WI38 (cell line): ENCODE measurements around the gene UGT1A7.
"Not testable (repeated sequence)": the region's sequence is repeated elsewhere in the genome, so short reads cannot be mapped to it uniquely, and the experiment has no call there.

Experiments
- H3K4me3 ChIP-seq: 2 replicates; pipeline ENCODE4 v1.5.1; 2011; ENCODE audit warnings: low read depth, mild to moderate bottlenecking, control low read depth, low read length
- TF ChIP-seq, protein P1 (sequence below): IDR thresholded peaks from 2 replicates; pipeline ENCODE4 v1.5.1; 2012; ENCODE audit warnings: low read depth, mild to moderate bottlenecking, control low read depth, low read length

Gene UGT1A7

DNA sequence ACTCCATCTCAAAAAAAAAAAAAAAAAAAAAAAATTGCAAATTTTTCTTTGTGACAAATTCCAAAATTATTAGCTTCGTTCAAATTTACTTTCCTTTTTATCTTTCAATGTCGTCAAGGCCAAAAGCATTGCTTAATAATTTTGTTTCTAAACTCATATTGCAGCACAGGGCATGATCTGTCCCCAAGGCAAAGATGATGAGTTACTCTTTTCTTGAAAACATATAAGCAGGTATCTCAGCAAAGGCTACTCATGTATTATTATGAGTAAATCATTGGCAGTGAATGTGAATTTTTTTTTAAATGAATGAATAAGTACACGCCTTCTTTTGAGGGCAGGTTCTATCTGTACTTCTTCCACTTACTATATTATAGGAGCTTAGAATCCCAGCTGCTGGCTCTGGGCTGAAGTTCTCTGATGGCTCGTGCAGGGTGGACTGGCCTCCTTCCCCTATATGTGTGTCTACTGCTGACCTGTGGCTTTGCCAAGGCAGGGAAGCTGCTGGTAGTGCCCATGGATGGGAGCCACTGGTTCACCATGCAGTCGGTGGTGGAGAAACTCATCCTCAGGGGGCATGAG lies at the start of gene UGT1A7:
TSS of gene UGT1A7 (plus strand) at position 381 of the 579 bp plus-strand sequence. CDS start at position 418, 37 bp downstream.
- TF ChIP-seq, protein P1, sequence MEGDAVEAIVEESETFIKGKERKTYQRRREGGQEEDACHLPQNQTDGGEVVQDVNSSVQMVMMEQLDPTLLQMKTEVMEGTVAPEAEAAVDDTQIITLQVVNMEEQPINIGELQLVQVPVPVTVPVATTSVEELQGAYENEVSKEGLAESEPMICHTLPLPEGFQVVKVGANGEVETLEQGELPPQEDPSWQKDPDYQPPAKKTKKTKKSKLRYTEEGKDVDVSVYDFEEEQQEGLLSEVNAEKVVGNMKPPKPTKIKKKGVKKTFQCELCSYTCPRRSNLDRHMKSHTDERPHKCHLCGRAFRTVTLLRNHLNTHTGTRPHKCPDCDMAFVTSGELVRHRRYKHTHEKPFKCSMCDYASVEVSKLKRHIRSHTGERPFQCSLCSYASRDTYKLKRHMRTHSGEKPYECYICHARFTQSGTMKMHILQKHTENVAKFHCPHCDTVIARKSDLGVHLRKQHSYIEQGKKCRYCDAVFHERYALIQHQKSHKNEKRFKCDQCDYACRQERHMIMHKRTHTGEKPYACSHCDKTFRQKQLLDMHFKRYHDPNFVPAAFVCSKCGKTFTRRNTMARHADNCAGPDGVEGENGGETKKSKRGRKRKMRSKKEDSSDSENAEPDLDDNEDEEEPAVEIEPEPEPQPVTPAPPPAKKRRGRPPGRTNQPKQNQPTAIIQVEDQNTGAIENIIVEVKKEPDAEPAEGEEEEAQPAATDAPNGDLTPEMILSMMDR = no peak
- H3K4me3 ChIP-seq = no peak within 1 kb of the TSS

DNA sequence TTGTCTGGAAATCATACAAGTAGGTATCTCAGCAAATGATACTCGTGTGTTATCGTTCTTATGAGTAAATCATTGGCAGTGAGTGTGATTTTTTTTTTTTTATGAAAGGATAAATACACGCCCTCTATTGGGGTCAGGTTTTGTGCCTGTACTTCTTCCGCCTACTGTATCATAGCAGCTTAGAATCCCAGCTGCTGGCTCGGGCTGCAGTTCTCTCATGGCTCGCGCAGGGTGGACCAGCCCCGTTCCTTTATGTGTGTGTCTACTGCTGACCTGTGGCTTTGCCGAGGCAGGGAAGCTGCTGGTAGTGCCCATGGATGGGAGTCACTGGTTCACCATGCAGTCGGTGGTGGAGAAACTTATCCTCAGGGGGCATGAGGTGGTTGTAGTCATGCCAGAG lies 45.4 kb upstream of the UGT1A7 start, which contains the start of gene UGT1A10:
TSS of gene UGT1A10 (plus strand) at position 143 of the 400 bp plus-strand sequence. CDS start at position 218, 75 bp downstream.
- H3K4me3 ChIP-seq = not testable (repeated sequence)

DNA sequence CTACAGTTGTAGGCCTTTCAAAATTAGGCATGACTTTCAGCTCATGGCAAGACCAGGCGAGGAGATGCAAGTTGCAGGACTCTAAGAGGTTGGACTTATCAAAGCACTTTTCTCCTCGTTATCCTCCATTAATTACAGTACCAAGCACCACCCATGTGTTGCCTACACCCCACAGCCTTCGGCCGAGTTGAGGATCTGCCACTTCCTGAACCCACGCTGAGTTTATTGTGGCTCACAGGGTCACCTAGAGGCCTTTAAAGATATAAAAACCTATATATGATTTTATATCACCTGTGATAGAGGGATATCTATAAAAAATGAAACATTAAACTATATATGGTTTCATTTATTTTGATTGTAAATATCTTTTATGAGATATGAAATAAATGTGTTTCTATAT lies 42.9 kb upstream of the UGT1A7 start:
- no peak overlapping the region for H3K4me3 ChIP-seq
- TF ChIP-seq, protein P1 = no peak

DNA sequence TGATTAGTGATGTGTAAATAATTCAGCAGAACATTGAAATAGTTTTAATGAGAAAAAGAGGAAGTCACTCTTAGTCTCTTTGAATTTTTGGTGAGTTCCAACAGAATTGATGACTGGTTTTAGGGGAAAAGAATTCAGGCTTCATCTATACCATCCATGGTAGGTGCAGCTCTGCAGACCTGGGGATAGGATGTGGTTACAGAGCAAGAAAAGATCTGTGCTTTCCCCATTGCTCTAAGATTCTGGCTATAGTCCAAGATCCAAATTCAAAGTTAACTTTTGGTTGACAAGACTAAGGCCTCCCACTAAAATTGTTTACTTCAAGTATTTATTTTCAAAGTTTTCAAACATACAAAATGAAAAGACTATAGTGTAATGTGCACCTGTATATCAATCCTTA lies 41.8 kb upstream of the UGT1A7 start:
- TF ChIP-seq, protein P1 = no peak
- no peak overlapping the region for H3K4me3 ChIP-seq

DNA sequence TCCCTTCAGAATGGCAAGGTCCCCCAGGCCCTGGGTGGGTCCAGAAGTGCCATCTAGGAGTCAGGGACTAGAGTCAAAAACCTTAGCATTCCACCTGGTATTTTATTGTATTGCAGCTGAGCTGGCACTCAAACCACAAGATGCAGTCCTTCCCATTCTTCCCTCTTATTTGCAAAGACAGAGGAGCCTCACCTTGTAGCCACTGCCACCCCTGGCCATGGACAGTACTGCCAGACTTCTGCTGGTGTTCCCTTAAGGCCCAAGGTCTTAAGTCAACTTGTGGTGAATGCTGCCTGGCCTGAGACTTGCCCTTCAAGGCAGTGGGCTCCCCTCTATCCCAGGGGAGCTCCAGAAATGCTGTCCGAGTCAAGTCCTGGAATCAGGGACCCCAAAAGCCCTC lies 38.6 kb upstream of the UGT1A7 start:
- H3K4me3 ChIP-seq = no peak overlapping the region
- TF ChIP-seq, protein P1 = no peak

DNA sequence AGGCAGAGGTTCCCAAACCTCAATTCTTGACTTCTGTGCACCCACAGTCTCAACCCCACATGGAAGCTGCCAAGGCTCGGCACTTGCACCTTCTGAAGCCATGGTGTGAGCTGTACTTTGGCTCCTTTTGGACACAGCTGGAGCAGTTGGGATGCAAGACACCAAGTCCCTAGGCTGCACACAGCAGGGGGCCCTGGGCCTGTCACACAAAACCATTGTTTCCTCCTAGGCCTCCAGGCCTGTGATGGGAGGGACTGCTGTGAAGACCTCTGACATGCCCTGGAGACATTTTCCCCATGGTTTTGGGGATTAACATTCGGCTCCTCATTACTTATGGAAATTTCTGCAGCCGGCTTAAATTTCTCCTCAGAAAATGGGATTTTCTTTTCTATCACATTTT lies 35.7 kb upstream of the UGT1A7 start:
- H3K4me3 ChIP-seq = not testable (repeated sequence)

DNA sequence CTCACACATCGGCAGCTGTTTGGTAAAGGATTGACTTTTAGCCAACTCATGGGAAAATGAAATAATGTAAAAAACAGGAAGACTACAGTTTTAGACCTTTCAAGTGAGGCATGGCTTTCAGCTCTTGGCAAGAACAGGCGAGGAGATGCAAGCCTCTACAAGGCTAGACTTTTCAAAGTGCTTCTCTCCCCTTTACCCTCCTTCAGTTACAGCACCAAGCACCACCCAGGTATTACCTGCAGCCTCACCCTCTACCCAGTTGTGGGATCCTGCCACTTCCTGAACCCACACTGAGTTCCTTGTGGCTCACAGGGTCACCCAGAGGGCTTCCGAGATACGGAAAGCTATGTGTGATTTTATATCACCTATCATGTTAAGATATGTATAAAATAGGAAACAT lies 30.7 kb upstream of the UGT1A7 start:
- TF ChIP-seq, protein P1 = no peak
- no peak overlapping the region for H3K4me3 ChIP-seq

DNA sequence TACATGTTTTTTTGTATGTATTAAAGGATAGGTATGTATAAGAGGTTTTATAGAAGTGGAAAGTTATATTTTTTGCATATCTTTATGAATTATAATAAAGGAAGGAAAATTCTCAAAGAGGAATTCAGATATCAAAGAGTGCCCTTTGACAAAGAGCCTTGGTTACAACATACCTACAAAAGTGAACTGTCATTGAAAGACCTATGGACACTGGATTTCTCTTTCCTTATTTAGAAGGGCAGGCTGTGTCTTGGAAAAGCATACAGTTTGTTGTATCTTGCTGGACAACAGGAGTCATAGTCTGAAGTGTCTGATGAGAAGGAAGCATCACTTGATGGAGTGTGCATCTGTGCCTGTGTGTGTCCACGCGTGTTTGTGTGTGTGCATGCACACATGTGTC lies 30.3 kb upstream of the UGT1A7 start:
- TF ChIP-seq, protein P1 = no peak
- H3K4me3 ChIP-seq = no peak overlapping the region
